COR-L47 (cell line): ENCODE results near the gene YBEY.

Experiments
- DNase-seq: peaks from one replicate; lab custom pipeline; 2025; lab: John Stamatoyannopoulos, UW

The YBEY gene

DNA sequence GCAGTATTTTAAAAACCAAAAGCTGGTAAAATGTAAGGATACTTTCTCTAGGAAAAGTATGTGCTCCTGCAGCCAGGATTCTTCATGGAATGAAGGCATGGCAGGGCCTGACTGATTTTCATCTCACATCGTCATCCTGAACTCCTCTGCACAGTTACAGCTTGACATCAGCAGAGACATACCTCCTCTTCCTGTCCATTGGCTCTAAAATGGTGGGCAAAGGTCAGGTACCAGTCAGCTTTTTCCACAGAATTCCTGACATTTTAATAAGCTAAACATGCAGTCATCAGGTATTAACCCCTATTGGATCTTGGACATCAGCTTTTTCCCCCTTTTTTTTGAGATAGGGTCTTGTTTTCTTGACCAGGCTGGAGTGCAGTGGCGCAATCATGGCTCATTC is 43.7 kb downstream of the YBEY start:
- no peak for DNase-seq

DNA sequence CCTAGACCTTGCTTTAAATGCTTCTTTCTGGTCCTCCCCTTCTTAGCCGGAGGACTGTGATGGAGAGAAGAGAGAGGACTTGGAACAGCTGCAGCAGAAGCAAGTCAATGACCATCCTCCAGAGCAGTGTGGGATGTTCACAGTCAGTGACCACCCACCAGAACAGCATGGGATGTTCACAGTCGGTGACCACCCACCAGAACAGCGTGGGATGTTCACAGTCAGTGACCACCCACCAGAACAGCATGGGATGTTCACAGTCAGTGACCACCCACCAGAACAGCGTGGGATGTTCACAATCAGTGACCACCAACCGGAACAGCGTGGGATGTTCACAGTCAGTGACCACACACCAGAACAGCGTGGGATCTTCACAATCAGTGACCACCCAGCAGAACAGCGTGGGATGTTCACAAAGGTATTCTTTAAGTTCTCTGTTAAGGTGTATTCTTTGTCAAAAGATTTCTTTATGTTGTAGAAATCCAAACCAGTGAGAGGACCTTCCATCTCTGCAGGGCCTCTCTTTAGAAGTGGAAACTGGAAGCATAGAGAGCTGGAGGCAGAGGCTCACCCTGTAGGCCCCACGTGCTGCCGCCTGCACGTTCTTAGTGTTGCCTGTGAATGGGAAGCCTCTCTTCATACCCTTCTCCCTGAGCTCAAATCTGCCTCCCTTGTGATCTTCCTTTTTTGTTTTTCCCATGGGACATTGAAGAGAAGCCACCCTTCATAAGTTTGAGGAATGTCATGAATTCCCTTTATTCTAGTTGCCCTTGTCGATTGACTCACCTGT is 48.4 kb downstream of the YBEY start:
- DNase-seq, result no peak

DNA sequence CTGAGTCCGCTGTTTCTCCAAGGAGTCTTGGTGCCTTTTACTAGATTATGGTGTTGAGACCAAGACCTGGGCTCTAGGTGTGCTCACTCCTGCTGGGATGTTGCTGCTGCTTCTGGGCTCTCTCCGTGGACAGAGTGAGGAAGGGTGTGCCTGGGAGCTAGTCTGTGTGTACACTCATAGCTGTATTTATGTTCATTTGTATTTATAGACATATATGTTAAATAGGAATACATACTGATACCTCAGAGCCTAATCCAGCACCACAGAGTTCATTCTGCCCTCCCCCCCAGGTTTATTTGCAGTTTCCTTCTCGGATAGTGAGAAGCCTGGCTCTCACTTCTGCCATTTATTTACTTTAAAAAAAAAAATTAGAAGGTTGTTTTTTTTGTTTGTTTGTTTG is 50.5 kb downstream of the YBEY start:
- DNase-seq, result no peak

DNA sequence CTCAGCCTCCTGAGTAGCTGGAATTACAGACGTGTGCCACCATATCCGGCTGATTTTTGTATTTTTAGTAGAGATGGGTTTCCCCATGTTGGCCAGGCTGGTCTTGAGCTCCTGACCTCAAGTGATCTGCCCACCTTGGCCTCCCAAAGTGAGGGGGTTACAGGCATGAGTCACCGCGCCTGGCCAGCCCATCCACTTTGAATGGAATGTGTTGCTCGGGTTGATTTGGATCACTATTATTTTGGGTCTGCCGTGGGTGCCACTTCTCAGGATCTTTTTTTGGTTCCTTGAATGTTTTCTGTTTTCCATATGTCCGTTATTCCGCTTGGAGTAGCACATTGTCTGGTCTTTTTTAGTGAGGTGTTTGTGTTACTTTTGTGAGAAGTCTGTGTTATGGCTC is 54.9 kb downstream of the YBEY start:
- DNase-seq, result no peak

DNA sequence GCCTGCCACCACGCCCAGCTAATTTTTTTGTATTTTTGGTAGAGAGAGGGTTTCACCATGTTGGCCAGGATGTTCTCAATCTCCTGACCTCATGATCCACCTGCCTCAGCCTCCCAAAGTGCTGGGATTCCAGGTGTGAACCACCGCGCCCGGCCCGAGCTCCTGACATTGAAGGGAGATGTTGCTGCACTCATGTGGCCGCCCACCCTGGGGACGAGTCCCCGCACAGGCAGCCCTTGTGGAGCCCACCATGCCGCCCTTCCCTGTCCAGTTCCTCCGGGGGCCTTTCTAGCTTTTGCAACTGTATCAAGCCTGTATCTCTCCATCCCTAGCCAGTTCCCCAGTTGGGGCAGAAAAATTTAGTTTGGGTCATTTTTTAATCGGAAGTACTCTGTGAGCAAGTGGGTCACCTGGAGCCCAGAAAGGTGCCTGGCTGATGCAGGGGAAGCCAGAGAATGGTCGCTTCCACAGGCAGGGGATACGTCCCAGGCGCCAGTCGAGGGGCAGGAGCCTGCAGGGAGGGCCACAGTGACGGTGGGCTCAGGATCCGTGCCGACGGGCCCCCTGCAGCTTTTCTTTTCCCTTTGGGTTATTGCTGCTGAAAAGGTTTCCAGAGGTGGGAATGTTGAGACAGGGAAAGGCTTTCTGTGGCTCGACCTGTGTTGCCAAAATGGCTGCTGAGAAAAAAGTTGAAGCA is 58.2 kb downstream of the YBEY start:
- no peak for DNase-seq

DNA sequence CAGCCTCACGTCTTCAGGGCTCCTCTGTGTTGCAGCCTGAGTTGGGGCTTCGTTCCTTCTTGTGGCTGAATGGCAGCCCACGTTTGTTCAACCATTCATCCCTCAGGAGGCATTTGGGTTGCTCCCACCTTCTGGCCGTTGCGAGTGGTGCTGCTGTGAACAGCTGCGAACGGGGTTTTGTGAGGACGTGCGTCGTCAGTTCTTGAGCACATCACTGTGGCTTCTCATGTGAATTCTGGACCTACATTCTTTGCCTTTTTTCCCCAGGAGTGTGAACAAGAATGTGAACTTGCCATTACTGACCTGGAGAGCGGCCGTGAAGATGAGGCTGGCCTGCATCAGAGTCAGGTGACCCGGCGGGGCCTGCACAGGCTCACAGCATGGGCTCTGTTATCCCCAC is 59.7 kb downstream of the YBEY start:
- DNase-seq, result no peak

DNA sequence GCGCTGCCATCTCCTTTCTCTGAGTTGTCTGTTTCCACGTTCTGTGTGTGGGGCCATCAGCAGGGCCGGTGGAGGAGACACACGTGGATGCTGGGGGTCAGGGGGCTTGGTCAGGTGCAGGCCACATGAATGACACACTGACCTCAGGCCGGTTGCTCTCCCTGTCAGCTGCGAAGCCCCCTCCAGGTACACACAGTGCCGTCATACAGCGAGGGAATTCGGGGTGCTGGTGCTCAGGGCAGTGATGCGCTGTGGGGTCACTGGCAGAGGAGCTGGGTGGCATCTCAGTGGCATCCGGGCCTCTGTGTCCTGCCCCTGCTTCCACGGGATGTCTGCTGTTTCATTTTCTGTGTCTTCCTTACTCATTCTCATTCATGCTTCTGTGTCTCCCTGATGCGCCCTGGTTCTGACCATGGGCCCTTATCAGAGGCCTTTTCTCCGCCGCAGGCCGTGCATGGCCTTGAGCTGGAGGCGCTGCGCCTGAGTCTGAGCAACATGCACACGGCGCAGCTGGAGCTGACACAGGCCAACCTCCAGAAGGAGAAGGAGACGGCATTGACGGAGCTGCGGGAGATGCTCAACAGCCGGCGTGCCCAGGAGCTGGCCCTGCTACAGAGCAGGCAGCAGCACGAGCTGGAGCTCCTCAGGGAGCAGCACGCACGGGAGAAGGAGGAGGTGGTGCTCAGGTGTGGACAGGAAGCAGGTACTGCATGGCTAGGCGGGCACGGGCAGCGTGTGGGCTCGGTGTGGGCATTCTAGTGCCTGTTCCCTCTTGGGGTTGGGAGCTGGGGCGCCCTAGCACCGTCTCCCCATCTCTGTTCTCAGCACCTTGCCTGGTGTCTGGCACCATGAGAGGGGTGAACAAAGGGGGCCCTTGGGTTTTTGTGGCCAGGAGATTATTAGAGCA is 60.4 kb downstream of the YBEY start:
- DNase-seq, result no peak

DNA sequence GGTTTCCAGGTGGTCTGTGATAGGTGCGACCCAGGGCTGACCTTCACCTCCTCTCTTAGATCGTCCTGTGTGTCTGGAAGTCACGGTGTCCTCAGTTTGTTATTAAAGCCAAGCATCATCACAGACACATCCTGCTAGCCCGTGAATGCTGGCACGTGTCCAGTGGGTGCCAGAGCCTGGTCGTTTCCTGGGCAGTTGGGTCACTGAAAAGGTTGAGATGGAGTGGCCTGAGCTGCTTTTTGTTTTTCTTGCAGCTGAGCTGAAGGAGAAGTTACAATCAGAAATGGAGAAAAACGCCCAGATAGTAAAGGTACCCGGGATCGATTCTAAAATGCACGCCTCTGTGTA is 61.0 kb downstream of the YBEY start:
- no peak for DNase-seq
